Thoracic aorta (tissue), 2 donors: ENCODE data around the gene HSPB1. TPM values are rescaled to one million over a fixed set of nuclear protein-coding genes. Genes with fewer than 3 reads are reported as not detected.
"Not testable (repeated sequence)": the region's sequence is repeated elsewhere in the genome, so short reads cannot be mapped to it uniquely, and the experiment has no call there.

Experiments
- ATAC-seq: fragments of 150-250 bp; one replicate; pipeline ENCODE4 v1.8.0; 2017; ENCODE audit warnings: low read depth; ENCODE audit not compliant: insufficient number of reproducible peaks, low FRiP score
- DNase-seq: peaks from one replicate; pipeline ENCODE4 v3.0.0-alpha.2; 2020; ENCODE audit warnings: low spot score
- H3K27ac ChIP-seq, 2 donors: fragments of 200-600 bp; sonication (generic); 1 replicate in 1 of 2; 2 replicates in 1 of 2; pipeline ENCODE4 v1.5.1; 2016; ENCODE audit warnings: mild to moderate bottlenecking in 2 of 2, moderate library complexity in 2 of 2
- H3K27me3 ChIP-seq: fragments of 200-600 bp; sonication (generic); replicated peaks from 2 replicates; pipeline ENCODE4 v1.6.0; 2016; ENCODE audit warnings: mild to moderate bottlenecking; ENCODE audit not compliant: insufficient read depth
- H3K36me3 ChIP-seq: fragments of 200-600 bp; sonication (generic); one replicate; pipeline ENCODE4 v1.5.1; 2016
- H3K4me1 ChIP-seq, 2 donors: fragments of 200-600 bp; sonication (generic); 1 replicate in 1 of 2; 2 replicates in 1 of 2; pipeline versions ENCODE4 v1.5.1 to v1.6.0; 2016; ENCODE audit warnings: low read depth in 2 of 2, mild to moderate bottlenecking in 1 of 2; ENCODE audit not compliant: control insufficient read depth in 1 of 2
- H3K4me3 ChIP-seq: fragments of 200-600 bp; sonication (generic); 2 replicates; pipeline ENCODE4 v1.5.1; 2016; ENCODE audit warnings: mild to moderate bottlenecking
- H3K9me3 ChIP-seq: fragments of 200-600 bp; sonication (generic); 2 replicates; pipeline ENCODE4 v1.5.1; 2016
- total RNA-seq, 2 donors: library from RNA; depleted of rRNA; stranded (reverse); fragments of >200 nt; gene quantifications; one replicate each; pipeline versions ENCODE4 v1.1.0 to v1.2.3, GENCODE V29; 2016
- TF ChIP-seq, protein P1 (sequence below): fragments of 200-600 bp; sonication (generic); IDR thresholded peaks from one replicate; pipeline ENCODE4 v1.5.1; 2019; ENCODE audit warnings: antibody characterized with exemption

Gene HSPB1
- total RNA-seq, 2 donors from 2014 or later: 1,835 to 2,623 TPM

- TF ChIP-seq, protein P1, sequence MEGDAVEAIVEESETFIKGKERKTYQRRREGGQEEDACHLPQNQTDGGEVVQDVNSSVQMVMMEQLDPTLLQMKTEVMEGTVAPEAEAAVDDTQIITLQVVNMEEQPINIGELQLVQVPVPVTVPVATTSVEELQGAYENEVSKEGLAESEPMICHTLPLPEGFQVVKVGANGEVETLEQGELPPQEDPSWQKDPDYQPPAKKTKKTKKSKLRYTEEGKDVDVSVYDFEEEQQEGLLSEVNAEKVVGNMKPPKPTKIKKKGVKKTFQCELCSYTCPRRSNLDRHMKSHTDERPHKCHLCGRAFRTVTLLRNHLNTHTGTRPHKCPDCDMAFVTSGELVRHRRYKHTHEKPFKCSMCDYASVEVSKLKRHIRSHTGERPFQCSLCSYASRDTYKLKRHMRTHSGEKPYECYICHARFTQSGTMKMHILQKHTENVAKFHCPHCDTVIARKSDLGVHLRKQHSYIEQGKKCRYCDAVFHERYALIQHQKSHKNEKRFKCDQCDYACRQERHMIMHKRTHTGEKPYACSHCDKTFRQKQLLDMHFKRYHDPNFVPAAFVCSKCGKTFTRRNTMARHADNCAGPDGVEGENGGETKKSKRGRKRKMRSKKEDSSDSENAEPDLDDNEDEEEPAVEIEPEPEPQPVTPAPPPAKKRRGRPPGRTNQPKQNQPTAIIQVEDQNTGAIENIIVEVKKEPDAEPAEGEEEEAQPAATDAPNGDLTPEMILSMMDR: no peak
- DNase-seq: no peak
Observed at GRCh38 chr7:76267107-76267893, 35.2 kb upstream of the HSPB1 start.

GRCh38 chr7:76267894-76268183, 34.6 kb upstream of the HSPB1 start:
- Histone ChIP-seq H3K9me3 (no peaks in the 10 kb centered on the region), H3K4me1 (peaks cover 7 to 15% of the 10 kb centered on the region in 2 donors), H3K27me3 (peaks cover 5% of the 10 kb centered on the region), H3K27ac (no peak overlapping the region), H3K4me3 (peak overlapping the region; percentile 34), H3K36me3 (no peaks in the 10 kb centered on the region)
- TF ChIP-seq, protein P1: no peak
- DNase-seq (no peak), ATAC-seq (no peak)

More at GRCh38 chr7:76267107-76267893, 35.2 kb upstream of the HSPB1 start:
- ATAC-seq: no peak
- no peaks in the 10 kb centered on the region for H3K9me3 ChIP-seq
- no peaks in the 10 kb centered on the region for H3K36me3 ChIP-seq
- H3K4me3 ChIP-seq: peak overlapping the region; percentile 63
- no peak overlapping the region for H3K27ac ChIP-seq
- peaks cover 5% of the 10 kb centered on the region for H3K27me3 ChIP-seq
- H3K4me1 ChIP-seq: peaks cover 7 to 15% of the 10 kb centered on the region in 2 donors

DNA sequence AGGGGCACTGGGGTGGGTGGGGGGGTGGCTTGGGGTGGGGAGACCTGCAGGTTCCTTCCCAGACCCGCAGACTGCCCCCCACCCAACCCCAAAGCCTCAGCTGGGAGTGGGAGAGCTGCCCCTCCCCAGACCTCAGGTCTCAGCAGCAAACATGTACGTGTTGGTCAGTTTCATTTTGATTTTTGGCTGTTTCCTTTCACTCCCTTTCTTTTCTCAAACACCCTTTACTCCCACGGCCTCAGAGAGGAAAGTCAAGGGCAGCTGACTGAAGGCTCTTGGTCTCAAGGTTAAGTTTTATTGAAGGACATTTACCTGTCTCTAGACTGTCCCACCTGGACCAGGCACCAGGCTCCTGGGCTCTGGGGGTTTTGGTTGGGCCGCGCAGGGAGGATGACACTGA, 34.1 kb upstream of the HSPB1 start:
- Histone ChIP-seq H3K9me3 (no peaks in the 10 kb centered on the region), H3K27me3 (peaks cover 5% of the 10 kb centered on the region), H3K4me1 (peaks cover 7 to 15% of the 10 kb centered on the region in 2 donors), H3K4me3 (peak overlapping the region; percentile 34), H3K36me3 (no peaks in the 10 kb centered on the region), H3K27ac (no peak overlapping the region)
- no peak for DNase-seq
- no peak for ATAC-seq
- TF ChIP-seq, protein P1: no peak

DNA sequence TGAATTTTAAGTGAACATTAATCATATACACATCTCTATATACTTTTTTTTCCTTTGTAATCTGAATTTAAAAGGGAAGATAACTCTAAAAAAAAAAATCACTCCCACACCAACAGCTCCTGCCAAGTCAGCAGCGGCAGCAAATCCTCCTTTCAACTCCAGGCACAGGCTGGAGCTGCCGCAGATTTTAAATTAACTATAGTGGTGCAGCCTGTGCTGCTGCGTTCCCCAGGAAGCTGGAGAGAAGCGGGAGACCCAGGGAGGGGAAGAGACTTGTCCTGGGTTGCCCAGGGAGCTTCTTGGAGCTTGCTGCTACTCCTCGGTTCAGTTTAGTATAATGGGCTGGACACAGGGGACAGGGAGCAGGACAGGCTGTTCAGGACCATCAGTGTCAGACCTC, 32.6 kb upstream of the HSPB1 start:
- H3K4me3 ChIP-seq: no peak overlapping the region
- H3K9me3 ChIP-seq: no peaks in the 10 kb centered on the region
- no peak for DNase-seq
- TF ChIP-seq, protein P1: no peak
- peaks cover 5% of the 10 kb centered on the region for H3K27me3 ChIP-seq
- H3K4me1 ChIP-seq: peaks cover 7 to 15% of the 10 kb centered on the region in 2 donors
- H3K27ac ChIP-seq: no peak overlapping the region
- no peaks in the 10 kb centered on the region for H3K36me3 ChIP-seq
- ATAC-seq: no peak

- DNase-seq, H3K27ac ChIP-seq, H3K36me3 ChIP-seq, H3K4me3 ChIP-seq, H3K27me3 ChIP-seq, H3K9me3 ChIP-seq, ATAC-seq: not testable (repeated sequence)
- peaks cover 7 to 15% of the 10 kb centered on the region in 2 donors for H3K4me1 ChIP-seq
Observed at GRCh38 chr7:76271384-76271783, 31.1 kb upstream of the HSPB1 start.

- Histone ChIP-seq H3K4me1 (peaks cover 3 to 9% of the 10 kb centered on the region in 2 donors), H3K9me3 (no peaks in the 10 kb centered on the region), H3K27ac (no peak overlapping the region), H3K4me3 (no peak overlapping the region), H3K36me3 (no peaks in the 10 kb centered on the region), H3K27me3 (no peaks in the 10 kb centered on the region)
- ATAC-seq (no peak), DNase-seq (no peak)
- TF ChIP-seq, protein P1: no peak
Observed at GRCh38 chr7:76272142-76272541, 30.3 kb upstream of the HSPB1 start.
